ENCODE data around the gene MYADM. TPM values are rescaled to one million over a fixed set of nuclear protein-coding genes. Genes with fewer than 3 reads are reported as not detected.
"Not testable (repeated sequence)": the region's sequence is repeated elsewhere in the genome, so short reads cannot be mapped to it uniquely, and the experiment has no call there.

MYADM gene
- total RNA-seq, 1 experiment from 2014 or later, result not detected

DNA sequence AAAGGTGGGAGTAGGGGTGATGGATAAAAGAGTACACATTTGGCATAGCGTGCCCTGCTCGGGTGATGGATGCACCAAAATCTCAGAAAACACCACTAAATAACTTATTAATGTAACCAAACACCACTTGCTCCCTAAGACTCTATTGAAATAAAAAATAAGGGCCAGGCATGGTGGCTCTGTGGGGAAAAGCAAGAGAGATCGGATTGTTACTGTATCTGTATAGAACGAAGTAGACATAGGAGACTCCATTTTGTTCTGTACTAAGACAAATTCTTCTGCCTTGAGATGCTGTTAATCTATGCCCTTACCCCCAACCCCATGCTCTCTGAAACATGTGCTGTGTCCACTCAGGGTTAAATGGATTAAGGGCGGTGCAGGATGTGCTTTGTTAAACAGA is 29.2 kb upstream of the MYADM start:
- H3K4me3 ChIP-seq (ENCODE audit: low read length); H4K20me1 ChIP-seq (ENCODE audit: insufficient read depth, low read depth, low read length); H3K36me3 ChIP-seq (ENCODE audit: insufficient read depth, low read length); DNase-seq; H3K27me3 ChIP-seq (ENCODE audit: low read length); H3K4me1 ChIP-seq (ENCODE audit: low read length); H3K79me2 ChIP-seq (ENCODE audit: low read length); H3K9ac ChIP-seq (ENCODE audit: low read length); H3K9me3 ChIP-seq (ENCODE audit: low read length); H3K9me2 ChIP-seq (replicated peaks; ENCODE audit: insufficient read depth, low read length); H3K27ac ChIP-seq (ENCODE audit: low read length); H3K4me2 ChIP-seq (ENCODE audit: low read depth, low read length, poor library complexity, severe bottlenecking); H2AFZ ChIP-seq (ENCODE audit: low read length): not testable (repeated sequence)

DNA sequence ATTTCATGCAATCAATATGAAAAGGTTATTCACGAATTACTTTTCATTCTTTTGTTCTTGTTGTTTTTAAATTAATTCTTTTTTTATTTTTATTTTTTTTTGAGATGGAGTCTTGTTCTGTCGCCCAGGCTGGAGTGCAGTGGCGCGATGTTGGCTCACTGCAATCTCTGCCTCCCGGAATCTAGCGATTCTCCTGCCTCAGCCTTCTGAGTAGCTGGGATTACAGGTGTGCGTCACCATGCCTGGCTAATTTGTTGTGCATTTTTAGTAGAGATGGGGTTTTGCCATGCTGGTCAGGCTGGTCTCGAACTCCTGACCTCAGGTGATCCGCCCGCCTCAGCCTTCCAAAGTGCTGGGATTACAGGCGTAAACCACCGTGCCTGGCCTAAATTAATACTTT is 27.4 kb upstream of the MYADM start:
- H3K4me2 ChIP-seq (ENCODE audit: low read depth, low read length, poor library complexity, severe bottlenecking); H3K27ac ChIP-seq (ENCODE audit: low read length); H3K36me3 ChIP-seq (ENCODE audit: insufficient read depth, low read length); DNase-seq; H2AFZ ChIP-seq (ENCODE audit: low read length); H4K20me1 ChIP-seq (ENCODE audit: insufficient read depth, low read depth, low read length); H3K4me3 ChIP-seq (ENCODE audit: low read length); H3K27me3 ChIP-seq (ENCODE audit: low read length); H3K79me2 ChIP-seq (ENCODE audit: low read length); H3K4me1 ChIP-seq (ENCODE audit: low read length); H3K9me2 ChIP-seq (replicated peaks; ENCODE audit: insufficient read depth, low read length); H3K9me3 ChIP-seq (ENCODE audit: low read length); H3K9ac ChIP-seq (ENCODE audit: low read length): not testable (repeated sequence)

GRCh38 chr19:53840914-53841313 is 26.8 kb upstream of the MYADM start:
- not testable (repeated sequence) for H3K9me2 ChIP-seq (replicated peaks; ENCODE audit: insufficient read depth, low read length); H3K4me3 ChIP-seq (ENCODE audit: low read length); H3K27ac ChIP-seq (ENCODE audit: low read length); H3K4me1 ChIP-seq (ENCODE audit: low read length); H3K4me2 ChIP-seq (ENCODE audit: low read depth, low read length, poor library complexity, severe bottlenecking); DNase-seq; H3K36me3 ChIP-seq (ENCODE audit: insufficient read depth, low read length); H3K9me3 ChIP-seq (ENCODE audit: low read length); H4K20me1 ChIP-seq (ENCODE audit: insufficient read depth, low read depth, low read length); H2AFZ ChIP-seq (ENCODE audit: low read length); H3K27me3 ChIP-seq (ENCODE audit: low read length); H3K9ac ChIP-seq (ENCODE audit: low read length); H3K79me2 ChIP-seq (ENCODE audit: low read length)

DNA sequence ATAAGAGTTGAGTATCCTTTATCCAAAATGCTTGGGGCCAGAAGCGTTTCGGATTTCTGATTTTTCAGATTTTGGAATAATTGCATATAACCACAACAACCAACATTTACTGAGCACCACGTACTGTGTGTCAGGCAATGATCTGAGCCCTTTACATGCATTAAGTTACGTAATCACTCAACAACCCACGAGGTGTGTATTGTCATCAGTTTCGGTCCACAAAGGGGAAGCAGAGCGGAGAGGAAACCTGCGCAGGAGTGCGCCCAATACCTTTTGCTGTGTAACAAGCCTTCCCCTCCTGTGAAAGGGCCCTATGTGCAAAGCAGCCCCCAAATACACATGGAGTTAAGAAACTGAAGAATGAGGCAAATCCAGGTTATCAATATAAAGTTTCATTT is 22.8 kb upstream of the MYADM start:
- H3K27me3 ChIP-seq (ENCODE audit: low read length), result no peaks in the 10 kb centered on the region
- H4K20me1 ChIP-seq (ENCODE audit: insufficient read depth, low read depth, low read length), result no peaks in the 10 kb centered on the region
- H2AFZ ChIP-seq (ENCODE audit: low read length), result no peak overlapping the region
- no peaks in the 10 kb centered on the region for H3K79me2 ChIP-seq (ENCODE audit: low read length)
- H3K9me2 ChIP-seq (replicated peaks; ENCODE audit: insufficient read depth, low read length), result no peaks in the 10 kb centered on the region
- H3K27ac ChIP-seq (ENCODE audit: low read length), result no peak overlapping the region
- no peaks in the 10 kb centered on the region for H3K9me3 ChIP-seq (ENCODE audit: low read length)
- H3K4me2 ChIP-seq (ENCODE audit: low read depth, low read length, poor library complexity, severe bottlenecking), result no peak overlapping the region
- no peak overlapping the region for H3K4me3 ChIP-seq (ENCODE audit: low read length)
- H3K9ac ChIP-seq (ENCODE audit: low read length), result no peak overlapping the region
- no peaks in the 10 kb centered on the region for H3K36me3 ChIP-seq (ENCODE audit: insufficient read depth, low read length)
- no peaks in the 10 kb centered on the region for H3K4me1 ChIP-seq (ENCODE audit: low read length)
- no peak for DNase-seq

DNA sequence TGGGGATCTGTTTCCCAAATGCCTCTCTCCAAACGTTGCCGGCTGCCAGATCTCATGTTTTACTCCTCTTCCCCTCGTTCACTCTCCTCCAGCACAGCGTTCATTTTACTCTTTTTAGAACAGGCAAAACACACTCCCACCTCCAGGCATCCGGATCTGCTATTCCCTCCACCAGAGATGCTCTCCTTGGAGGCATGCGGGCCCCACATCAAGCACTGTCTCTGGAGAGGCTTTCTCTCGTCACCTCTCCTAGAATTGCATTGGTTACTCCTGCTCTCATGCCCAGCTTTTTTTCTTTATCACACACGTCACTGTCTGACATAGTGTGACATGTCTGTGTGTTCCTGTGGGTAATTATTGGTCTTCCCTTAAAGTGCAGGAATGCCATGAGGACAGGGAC is 20.1 kb upstream of the MYADM start:
- H2AFZ ChIP-seq (ENCODE audit: low read length), result no peak overlapping the region
- H3K27ac ChIP-seq (ENCODE audit: low read length), result no peak overlapping the region
- no peaks in the 10 kb centered on the region for H3K79me2 ChIP-seq (ENCODE audit: low read length)
- no peaks in the 10 kb centered on the region for H4K20me1 ChIP-seq (ENCODE audit: insufficient read depth, low read depth, low read length)
- no peaks in the 10 kb centered on the region for H3K4me1 ChIP-seq (ENCODE audit: low read length)
- H3K27me3 ChIP-seq (ENCODE audit: low read length), result no peaks in the 10 kb centered on the region
- H3K9ac ChIP-seq (ENCODE audit: low read length), result no peak overlapping the region
- no peaks in the 10 kb centered on the region for H3K9me2 ChIP-seq (replicated peaks; ENCODE audit: insufficient read depth, low read length)
- no peaks in the 10 kb centered on the region for H3K36me3 ChIP-seq (ENCODE audit: insufficient read depth, low read length)
- no peaks in the 10 kb centered on the region for H3K9me3 ChIP-seq (ENCODE audit: low read length)
- no peak for DNase-seq
- no peak overlapping the region for H3K4me2 ChIP-seq (ENCODE audit: low read depth, low read length, poor library complexity, severe bottlenecking)
- no peak overlapping the region for H3K4me3 ChIP-seq (ENCODE audit: low read length)

- Histone ChIP-seq H3K4me2 (ENCODE audit: low read depth, low read length, poor library complexity, severe bottlenecking) (no peak overlapping the region), H4K20me1 (ENCODE audit: insufficient read depth, low read depth, low read length) (no peaks in the 10 kb centered on the region), H3K9me2 (replicated peaks; ENCODE audit: insufficient read depth, low read length) (no peaks in the 10 kb centered on the region), H3K9me3 (ENCODE audit: low read length) (no peaks in the 10 kb centered on the region), H2AFZ (ENCODE audit: low read length) (no peak overlapping the region), H3K27ac (ENCODE audit: low read length) (no peak overlapping the region), H3K4me1 (ENCODE audit: low read length) (no peaks in the 10 kb centered on the region), H3K79me2 (ENCODE audit: low read length) (no peaks in the 10 kb centered on the region), H3K4me3 (ENCODE audit: low read length) (no peak overlapping the region), H3K27me3 (ENCODE audit: low read length) (no peaks in the 10 kb centered on the region), H3K36me3 (ENCODE audit: insufficient read depth, low read length) (no peaks in the 10 kb centered on the region), H3K9ac (ENCODE audit: low read length) (no peak overlapping the region)
- no peak for DNase-seq
These were observed 18.4 kb upstream of the MYADM start for GRCh38 chr19:53849237-53849676.

GRCh38 chr19:53853707-53854106 is 14.0 kb upstream of the MYADM start:
- no peaks in the 10 kb centered on the region for H3K36me3 ChIP-seq (ENCODE audit: insufficient read depth, low read length)
- no peaks in the 10 kb centered on the region for H3K9me3 ChIP-seq (ENCODE audit: low read length)
- no peaks in the 10 kb centered on the region for H3K79me2 ChIP-seq (ENCODE audit: low read length)
- H3K9ac ChIP-seq (ENCODE audit: low read length), result no peak overlapping the region
- H3K4me1 ChIP-seq (ENCODE audit: low read length), result no peaks in the 10 kb centered on the region
- no peaks in the 10 kb centered on the region for H3K9me2 ChIP-seq (replicated peaks; ENCODE audit: insufficient read depth, low read length)
- no peaks in the 10 kb centered on the region for H3K27me3 ChIP-seq (ENCODE audit: low read length)
- no peak for DNase-seq
- H3K4me2 ChIP-seq (ENCODE audit: low read depth, low read length, poor library complexity, severe bottlenecking), result no peak overlapping the region
- no peaks in the 10 kb centered on the region for H4K20me1 ChIP-seq (ENCODE audit: insufficient read depth, low read depth, low read length)
- no peak overlapping the region for H3K27ac ChIP-seq (ENCODE audit: low read length)
- H3K4me3 ChIP-seq (ENCODE audit: low read length), result no peak overlapping the region
- no peak overlapping the region for H2AFZ ChIP-seq (ENCODE audit: low read length)

GRCh38 chr19:53864308-53864836 is 3.3 kb upstream of the MYADM start:
- no peaks in the 10 kb centered on the region for H3K36me3 ChIP-seq (ENCODE audit: insufficient read depth, low read length)
- H3K9ac ChIP-seq (ENCODE audit: low read length), result no peak overlapping the region
- no peaks in the 10 kb centered on the region for H3K9me2 ChIP-seq (replicated peaks; ENCODE audit: insufficient read depth, low read length)
- DNase-seq, result no peak
- no peaks in the 10 kb centered on the region for H4K20me1 ChIP-seq (ENCODE audit: insufficient read depth, low read depth, low read length)
- H3K27ac ChIP-seq (ENCODE audit: low read length), result no peak overlapping the region
- no peaks in the 10 kb centered on the region for H3K79me2 ChIP-seq (ENCODE audit: low read length)
- no peaks in the 10 kb centered on the region for H3K27me3 ChIP-seq (ENCODE audit: low read length)
- peaks cover 5% of the 10 kb centered on the region for H3K4me1 ChIP-seq (ENCODE audit: low read length)
- H2AFZ ChIP-seq (ENCODE audit: low read length), result no peak overlapping the region
- no peaks in the 10 kb centered on the region for H3K9me3 ChIP-seq (ENCODE audit: low read length)
- H3K4me3 ChIP-seq (ENCODE audit: low read length), result no peak overlapping the region
- H3K4me2 ChIP-seq (ENCODE audit: low read depth, low read length, poor library complexity, severe bottlenecking), result no peak overlapping the region

DNA sequence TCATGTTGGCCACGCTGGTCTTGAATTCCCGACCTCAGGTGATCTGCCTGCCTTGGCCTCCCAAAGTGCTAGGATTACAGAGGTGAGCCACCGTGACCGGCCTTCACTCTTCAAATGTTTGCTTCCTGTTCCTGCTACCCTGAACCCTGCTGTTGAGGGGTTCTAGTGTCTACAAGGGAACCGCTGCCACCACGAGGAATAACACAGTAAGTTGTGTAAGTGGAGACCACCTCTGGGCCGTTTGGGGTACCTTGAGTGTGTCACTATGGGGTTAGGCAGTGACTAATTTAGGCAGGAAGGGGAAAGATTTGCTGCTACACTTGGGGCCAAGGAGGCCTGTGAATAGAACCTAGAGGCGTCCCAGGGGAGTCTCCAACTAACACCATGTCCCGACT is 2.2 kb upstream of the MYADM start:
- Histone ChIP-seq H3K79me2 (ENCODE audit: low read length) (no peaks in the 10 kb centered on the region), H3K4me3 (ENCODE audit: low read length) (no peak overlapping the region), H3K9me3 (ENCODE audit: low read length) (no peaks in the 10 kb centered on the region), H3K9ac (ENCODE audit: low read length) (no peak overlapping the region), H3K36me3 (ENCODE audit: insufficient read depth, low read length) (no peaks in the 10 kb centered on the region), H3K4me1 (ENCODE audit: low read length) (peaks cover 5% of the 10 kb centered on the region), H3K4me2 (ENCODE audit: low read depth, low read length, poor library complexity, severe bottlenecking) (no peak overlapping the region), H3K9me2 (replicated peaks; ENCODE audit: insufficient read depth, low read length) (no peaks in the 10 kb centered on the region), H3K27me3 (ENCODE audit: low read length) (no peaks in the 10 kb centered on the region), H2AFZ (ENCODE audit: low read length) (no peak overlapping the region), H3K27ac (ENCODE audit: low read length) (no peak overlapping the region), H4K20me1 (ENCODE audit: insufficient read depth, low read depth, low read length) (no peaks in the 10 kb centered on the region)
- DNase-seq, result no peak

Data from Karpas-422 (cell line).